Inflammatory macrophage treated with lipopolysaccharide for 4 hours (primary cell): ENCODE results near the gene TMEM106A.
"Not testable (repeated sequence)": the region's sequence is repeated elsewhere in the genome, so short reads cannot be mapped to it uniquely, and the experiment has no call there.

Experiments used
- DNase-seq: peaks from one replicate; pipeline ENCODE4 v3.0.0-alpha.2; 2020

Gene TMEM106A

GRCh38 chr17:43216369-43216761 is 4.7 kb downstream of the TMEM106A start:
- no peak for DNase-seq

DNA sequence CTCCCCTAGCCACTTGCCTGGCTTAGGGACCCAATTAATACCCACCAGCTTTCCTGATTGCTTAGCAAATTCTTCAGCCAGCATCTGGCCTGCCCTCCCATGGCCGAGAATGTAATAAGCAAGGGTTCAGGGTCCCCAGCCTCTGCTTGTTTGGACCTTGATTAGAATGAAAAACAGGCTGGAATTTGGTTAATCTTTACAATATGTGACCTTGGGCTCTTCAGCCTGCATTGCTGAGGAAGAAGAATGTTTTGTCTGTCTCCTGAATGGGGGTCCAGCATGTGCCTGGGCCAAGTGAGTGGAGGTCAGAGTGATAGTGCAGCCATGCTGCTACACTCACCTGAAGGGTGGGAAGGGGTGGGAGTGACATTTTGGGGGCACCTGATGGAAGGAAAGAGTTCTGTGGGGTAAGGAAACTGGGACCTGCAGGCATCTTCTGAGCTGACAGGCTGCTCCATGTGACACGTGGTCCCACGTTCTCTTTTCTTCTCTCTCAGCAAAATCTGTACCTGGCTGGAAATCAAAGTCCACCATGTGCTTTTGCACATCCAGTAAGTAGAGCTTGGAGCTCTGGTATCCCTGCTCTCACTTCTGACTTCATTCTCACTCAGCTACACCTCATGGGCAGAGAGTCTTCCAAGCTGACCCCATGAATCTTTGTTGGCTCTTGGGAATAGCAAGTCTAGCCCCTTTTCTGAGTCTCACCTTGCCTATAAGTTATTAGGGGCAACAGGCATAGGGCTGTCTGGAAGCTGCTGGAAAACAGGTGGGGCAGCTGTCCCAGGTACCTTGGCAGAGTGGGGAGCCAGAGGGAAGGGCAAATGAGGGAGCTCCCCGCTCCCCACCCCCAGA is 5.3 kb downstream of the TMEM106A start:
- DNase-seq, result no peak

- no peak for DNase-seq
Measured at GRCh38 chr17:43217614-43218087, 6.0 kb downstream of the TMEM106A start.

GRCh38 chr17:43219001-43219400 is 7.3 kb downstream of the TMEM106A start:
- no peak for DNase-seq

- no peak for DNase-seq
Measured at GRCh38 chr17:43219746-43220380, 8.2 kb downstream of the TMEM106A start.

DNA sequence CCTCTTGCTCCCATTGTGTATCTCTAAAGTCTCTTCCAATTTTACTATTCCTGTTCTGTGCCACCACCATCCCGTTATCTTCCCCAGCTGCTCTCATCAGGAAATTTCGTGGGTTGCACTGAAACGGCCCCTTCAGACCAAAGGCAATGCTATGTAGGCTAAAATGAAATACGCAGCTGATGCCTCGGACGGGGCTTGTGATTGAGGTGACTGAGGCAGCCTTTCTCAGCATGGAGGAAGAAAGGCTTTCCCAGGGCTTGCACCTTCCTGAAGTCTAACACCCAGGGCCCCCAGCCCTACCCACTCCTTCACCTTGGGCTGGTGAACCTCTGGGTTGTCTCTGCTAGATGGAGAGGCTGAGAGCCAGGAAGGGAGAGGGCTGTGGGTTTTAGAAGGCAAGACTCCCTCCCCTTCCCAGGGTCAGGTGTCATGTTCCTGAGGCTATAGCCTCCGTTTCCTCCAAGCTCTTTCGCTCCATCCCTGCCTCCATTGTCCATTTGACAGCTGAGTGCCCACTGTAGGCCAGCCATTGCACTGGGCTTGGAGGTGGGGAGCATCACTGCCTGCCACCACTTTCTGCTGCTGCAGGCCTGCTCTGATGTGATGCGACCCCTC is 8.9 kb downstream of the TMEM106A start:
- no peak for DNase-seq

- DNase-seq, result no peak
Measured at GRCh38 chr17:43224146-43224705, 12.6 kb downstream of the TMEM106A start.

DNA sequence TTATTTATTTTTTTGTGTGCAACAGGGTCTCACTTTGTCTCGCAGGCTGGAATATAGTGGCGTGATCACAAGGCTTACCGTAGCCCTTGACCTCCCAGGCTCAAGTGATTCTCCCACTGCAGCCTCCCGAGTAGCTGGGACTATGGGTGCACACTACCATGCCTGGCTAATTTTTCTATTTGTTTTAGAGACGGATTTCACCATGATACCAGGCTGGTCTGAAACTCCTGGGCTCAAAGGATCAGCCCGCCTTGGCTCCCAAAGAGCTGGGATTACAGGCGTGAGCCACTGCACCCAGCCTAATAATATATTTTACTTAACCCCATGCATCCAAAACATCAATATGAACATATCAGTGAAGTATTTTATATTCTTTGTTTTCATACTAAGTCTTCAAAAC is 14.7 kb downstream of the TMEM106A start:
- DNase-seq, result no peak

- DNase-seq, result not testable (repeated sequence)
Measured at GRCh38 chr17:43228020-43228782, 16.5 kb downstream of the TMEM106A start, which contains the start of gene CCDC200. Gene CCDC200, minus strand, starts transcription at chr17:43228623. Its CDS starts 69 bp downstream, at chr17:43228554.

DNA sequence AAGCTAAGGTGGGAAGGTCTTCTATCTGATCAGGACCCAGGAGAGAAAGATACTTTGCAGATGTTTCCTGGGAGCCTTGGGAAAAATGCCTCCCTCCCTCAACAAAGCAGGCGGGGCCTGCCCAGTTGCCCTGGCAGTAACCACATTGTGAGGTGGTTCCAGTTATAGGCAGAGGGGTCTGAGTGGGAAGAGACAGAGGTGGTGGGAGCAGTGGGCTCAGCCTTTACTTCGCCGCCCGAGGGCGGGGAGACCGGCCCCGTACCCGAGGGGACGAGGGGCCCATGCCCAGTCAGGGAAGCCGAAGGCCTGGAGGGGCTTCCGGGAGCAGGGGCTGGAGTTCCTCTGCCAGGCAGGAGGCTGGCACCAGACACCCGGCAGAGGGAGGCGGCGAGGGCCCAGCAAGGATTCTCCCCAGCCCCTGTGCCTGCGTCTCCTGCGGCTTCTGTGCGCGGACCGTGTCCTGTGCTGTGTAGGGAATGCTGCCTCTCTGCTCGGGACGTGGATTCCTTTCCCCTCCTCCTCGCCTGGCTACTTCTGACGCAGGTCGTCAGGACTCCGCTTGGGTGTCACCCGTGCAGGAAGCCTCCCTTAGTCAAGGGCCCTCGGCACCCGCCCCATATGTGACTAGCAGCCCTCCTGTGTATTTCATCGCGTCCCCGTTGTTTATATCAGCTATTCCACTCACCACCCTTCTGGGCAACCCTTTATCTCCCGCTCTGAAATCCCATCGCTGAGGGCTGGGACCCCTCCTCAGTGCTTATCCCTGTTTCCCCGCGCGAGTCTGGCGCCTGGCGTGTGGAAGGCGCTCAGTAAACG is 19.7 kb downstream of the TMEM106A start:
- DNase-seq, result not testable (repeated sequence)

DNA sequence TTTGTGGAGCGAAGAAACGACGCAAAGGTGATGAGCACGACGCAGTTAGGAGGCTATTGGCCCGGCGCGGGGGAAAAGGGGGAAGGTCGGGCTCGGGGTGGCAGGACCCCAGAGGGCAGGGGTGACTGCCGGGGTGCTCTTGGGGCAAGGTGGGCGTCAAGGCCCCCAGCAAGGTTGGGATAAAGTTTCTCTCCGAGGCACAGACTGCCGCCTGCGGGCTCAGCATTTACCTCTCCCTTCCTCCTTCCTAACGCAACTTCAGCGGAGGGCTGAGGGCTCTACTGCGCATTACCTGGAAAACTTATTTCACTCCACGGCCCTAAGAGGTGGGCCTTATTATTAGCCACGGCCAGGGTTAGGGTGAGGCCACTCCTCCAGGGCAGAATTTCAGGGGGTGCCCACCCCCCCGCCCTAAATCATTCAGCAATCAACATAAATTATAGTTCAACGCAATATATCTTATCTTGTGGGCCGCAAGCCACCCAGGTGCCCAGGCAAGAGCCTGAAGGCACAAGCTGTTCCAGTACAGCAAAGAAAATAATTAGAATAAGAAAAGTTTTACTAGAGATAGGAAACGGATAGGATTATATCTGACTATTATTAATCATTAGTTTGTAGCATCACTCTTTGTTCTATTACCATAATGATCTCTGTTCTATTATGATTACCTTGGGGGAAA is 20.5 kb downstream of the TMEM106A start:
- DNase-seq, result not testable (repeated sequence)

GRCh38 chr17:43233263-43233662 is 21.6 kb downstream of the TMEM106A start:
- DNase-seq, result not testable (repeated sequence)

GRCh38 chr17:43233877-43234276 is 22.2 kb downstream of the TMEM106A start, which contains the start of gene RNU2-1:
Gene RNU2-1, minus strand, starts transcription at chr17:43233977.
- DNase-seq, result not testable (repeated sequence)

- not testable (repeated sequence) for DNase-seq
Measured at GRCh38 chr17:43239597-43239996, 27.9 kb downstream of the TMEM106A start.

DNA sequence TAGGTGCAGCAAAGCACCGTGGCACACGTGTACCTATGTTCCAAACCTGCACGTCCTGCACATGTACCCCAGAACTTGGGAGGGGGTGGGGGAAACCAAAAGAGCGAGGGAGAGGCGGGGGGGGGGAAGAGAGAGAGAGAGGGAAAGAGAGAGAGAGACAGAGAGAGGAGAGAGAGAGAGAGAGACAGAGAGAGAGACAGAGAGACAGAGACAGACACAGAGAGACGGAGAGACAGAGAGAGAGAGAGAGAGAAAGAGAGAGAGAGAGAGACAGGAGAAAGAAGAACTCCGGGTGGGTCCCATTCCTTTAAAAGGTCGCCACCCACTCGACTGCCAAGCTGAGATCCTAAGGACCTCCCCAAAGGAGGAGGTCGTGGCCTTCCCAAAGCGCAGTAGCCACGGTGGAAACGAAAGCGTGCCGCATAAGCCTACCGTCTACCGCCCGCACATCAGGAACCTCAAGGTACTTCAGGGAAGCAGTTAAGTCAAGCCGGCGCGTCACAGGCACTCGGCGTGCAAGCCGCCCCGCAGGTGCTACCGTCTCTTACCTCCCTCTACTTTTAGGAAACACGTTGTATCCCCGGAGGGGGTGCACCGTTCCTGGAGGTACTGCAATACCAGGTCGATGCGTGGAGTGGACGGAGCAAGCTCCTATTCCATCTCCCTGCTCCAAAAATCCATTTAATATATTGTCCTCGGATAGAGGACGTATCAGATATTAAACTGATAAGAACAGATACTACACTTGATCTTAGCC is 29.1 kb downstream of the TMEM106A start:
- DNase-seq, result not testable (repeated sequence)

GRCh38 chr17:43246456-43246855 is 34.8 kb downstream of the TMEM106A start:
- DNase-seq, result not testable (repeated sequence)
